OCI-LY1 (cell line): ENCODE measurements around the gene TXNRD1.

Experiments used
- CTCF ChIP-seq: fragments of 200-600 bp; sonication (generic), shearing (Covaris generic); IDR thresholded peaks from 2 replicates; pipeline ENCODE4 v1.5.1; 2017; ENCODE audit warnings: mild to moderate bottlenecking, antibody characterized with exemption, low read length, moderate library complexity, mixed read lengths
- EZH2 ChIP-seq: fragments of 200-600 bp; sonication (generic), shearing (Covaris generic); IDR thresholded peaks from 2 replicates; pipeline ENCODE4 v1.8.0; 2017; ENCODE audit warnings: borderline replicate concordance, mixed run types, mild to moderate bottlenecking, antibody characterized with exemption, low read length, moderate library complexity, mixed read lengths

- no peak for TF ChIP-seq CTCF
- no peak for TF ChIP-seq EZH2
Observed at GRCh38 chr12:104290855-104291254, 75.3 kb downstream of the TXNRD1 start.
